HepG2 (cell line): Measurements from ENCODE around the gene GTF2IRD2.
"Not testable (repeated sequence)": the region's sequence is repeated elsewhere in the genome, so short reads cannot be mapped to it uniquely, and the experiment has no call there.

ENCODE experiments used
- FOXK1 ChIP-seq: sonication (generic); formaldehyde crosslinking; IDR thresholded peaks from 2 replicates; pipeline ENCODE4 v1.4.0; 2020; ENCODE audit warnings: low read depth, missing genetic modification reagents, borderline replicate concordance
- HNRNPK ChIP-seq: fragments of 200-400 bp; formaldehyde crosslinking; IDR thresholded peaks from 2 replicates; pipeline ENCODE4 v1.6.1; 2018; ENCODE audit warnings: low read length, low read depth, moderate library complexity, mild to moderate bottlenecking; ENCODE audit not compliant: poor library complexity, severe bottlenecking
- MXD4 ChIP-seq: IDR thresholded peaks from 2 replicates; pipeline ENCODE4 v1.6.1; 2016; ENCODE audit warnings: mild to moderate bottlenecking, missing biosample characterization, missing genetic modification reagents
- NCOA2 ChIP-seq: sonication (generic); formaldehyde crosslinking; IDR thresholded peaks from 2 replicates; pipeline ENCODE4 v1.8.0; 2022; ENCODE audit warnings: inconsistent platforms
- NFE2L1 ChIP-seq: sonication (generic); formaldehyde crosslinking; IDR thresholded peaks from 2 replicates; pipeline ENCODE4 v1.4.0; 2020; ENCODE audit warnings: missing genetic modification reagents, mild to moderate bottlenecking, borderline replicate concordance
- NFE2L2 ChIP-seq: fragments of 150-350 bp; IDR thresholded peaks from 2 replicates; pipeline ENCODE4 v1.6.1; 2014; ENCODE audit warnings: low read length
- NONO ChIP-seq, 2 experiments: fragments of 450-650 bp in 1 of 2; sonication (generic) in 1 of 2; formaldehyde crosslinking in 1 of 2; IDR thresholded peaks in 1 of 2; conservative IDR thresholded peaks in 1 of 2; 2 replicates each; pipeline versions ENCODE4 v1.6.1 to v1.8.0; 2017 to 2022; ENCODE audit warnings: mild to moderate bottlenecking in 1 of 2, missing genetic modification reagents in 1 of 2, moderate library complexity in 1 of 2
- PPARG ChIP-seq: conservative IDR thresholded peaks from 2 replicates; pipeline ENCODE4 v1.6.1; 2016; ENCODE audit warnings: missing biosample characterization, missing genetic modification reagents
- TBL1XR1 ChIP-seq: fragments of 150-350 bp; IDR thresholded peaks from 2 replicates; pipeline ENCODE4 v1.6.1; 2014; ENCODE audit warnings: borderline replicate concordance, low read length; ENCODE audit not compliant: partially characterized antibody
- TF ChIP-seq, protein P1 (sequence below): sonication (generic); formaldehyde crosslinking; IDR thresholded peaks from 2 replicates; pipeline ENCODE4 v1.4.0; 2020; ENCODE audit warnings: low read depth, missing genetic modification reagents
- TF ChIP-seq, protein P2 (sequence below), 2 experiments: IDR thresholded peaks; 2 replicates each; pipeline ENCODE4 v1.6.1; 2011 to 2012; ENCODE audit warnings: low read length in 2 of 2, borderline replicate concordance in 1 of 2, low read depth in 1 of 2, mild to moderate bottlenecking in 1 of 2, moderate library complexity in 1 of 2
- TF ChIP-seq, protein P3 (sequence below): sonication (generic); formaldehyde crosslinking; IDR thresholded peaks from 2 replicates; pipeline ENCODE4 v1.4.0; 2020; ENCODE audit warnings: missing genetic modification reagents

DNA sequence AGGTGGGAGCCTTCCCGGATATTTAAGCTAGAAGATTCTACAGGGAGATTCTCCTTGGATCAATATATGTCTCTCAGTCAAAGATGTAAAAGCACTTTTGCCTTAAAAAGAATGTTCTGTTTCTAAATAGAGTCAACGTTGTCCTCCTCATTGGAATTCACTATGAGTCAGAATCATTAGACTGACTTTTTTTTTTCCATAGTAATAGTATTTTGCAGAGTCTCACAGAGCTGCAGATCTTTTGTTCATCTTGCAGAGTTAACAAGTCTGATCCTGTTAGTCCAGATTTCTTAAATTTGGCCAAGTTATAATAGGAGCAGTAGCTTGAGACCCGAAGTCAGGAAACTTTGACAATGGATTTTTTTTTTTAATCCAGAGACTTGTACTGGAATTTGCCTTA lies 92.4 kb downstream of the GTF2IRD2 start:
- TF ChIP-seq NFE2L2; NCOA2; HNRNPK; TBL1XR1; NFE2L1 (CRISPR knock-in tag); PPARG (CRISPR knock-in tag); MXD4; NONO (IDR thresholded peaks at IDR 0.05); NONO (CRISPR knock-in tag; conservative IDR thresholded peaks at IDR 0.05); FOXK1: not testable (repeated sequence)
- TF ChIP-seq, protein P1, sequence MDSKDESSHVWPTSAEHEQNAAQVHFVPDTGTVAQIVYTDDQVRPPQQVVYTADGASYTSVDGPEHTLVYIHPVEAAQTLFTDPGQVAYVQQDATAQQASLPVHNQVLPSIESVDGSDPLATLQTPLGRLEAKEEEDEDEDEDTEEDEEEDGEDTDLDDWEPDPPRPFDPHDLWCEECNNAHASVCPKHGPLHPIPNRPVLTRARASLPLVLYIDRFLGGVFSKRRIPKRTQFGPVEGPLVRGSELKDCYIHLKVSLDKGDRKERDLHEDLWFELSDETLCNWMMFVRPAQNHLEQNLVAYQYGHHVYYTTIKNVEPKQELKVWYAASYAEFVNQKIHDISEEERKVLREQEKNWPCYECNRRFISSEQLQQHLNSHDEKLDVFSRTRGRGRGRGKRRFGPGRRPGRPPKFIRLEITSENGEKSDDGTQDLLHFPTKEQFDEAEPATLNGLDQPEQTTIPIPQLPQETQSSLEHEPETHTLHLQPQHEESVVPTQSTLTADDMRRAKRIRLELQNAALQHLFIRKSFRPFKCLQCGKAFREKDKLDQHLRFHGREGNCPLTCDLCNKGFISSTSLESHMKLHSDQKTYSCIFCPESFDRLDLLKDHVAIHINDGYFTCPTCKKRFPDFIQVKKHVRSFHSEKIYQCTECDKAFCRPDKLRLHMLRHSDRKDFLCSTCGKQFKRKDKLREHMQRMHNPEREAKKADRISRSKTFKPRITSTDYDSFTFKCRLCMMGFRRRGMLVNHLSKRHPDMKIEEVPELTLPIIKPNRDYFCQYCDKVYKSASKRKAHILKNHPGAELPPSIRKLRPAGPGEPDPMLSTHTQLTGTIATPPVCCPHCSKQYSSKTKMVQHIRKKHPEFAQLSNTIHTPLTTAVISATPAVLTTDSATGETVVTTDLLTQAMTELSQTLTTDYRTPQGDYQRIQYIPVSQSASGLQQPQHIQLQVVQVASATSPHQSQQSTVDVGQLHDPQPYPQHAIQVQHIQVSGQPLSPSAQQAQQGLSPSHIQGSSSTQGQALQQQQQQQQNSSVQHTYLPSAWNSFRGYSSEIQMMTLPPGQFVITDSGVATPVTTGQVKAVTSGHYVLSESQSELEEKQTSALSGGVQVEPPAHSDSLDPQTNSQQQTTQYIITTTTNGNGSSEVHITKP = not testable (repeated sequence)
- TF ChIP-seq, protein P2, sequence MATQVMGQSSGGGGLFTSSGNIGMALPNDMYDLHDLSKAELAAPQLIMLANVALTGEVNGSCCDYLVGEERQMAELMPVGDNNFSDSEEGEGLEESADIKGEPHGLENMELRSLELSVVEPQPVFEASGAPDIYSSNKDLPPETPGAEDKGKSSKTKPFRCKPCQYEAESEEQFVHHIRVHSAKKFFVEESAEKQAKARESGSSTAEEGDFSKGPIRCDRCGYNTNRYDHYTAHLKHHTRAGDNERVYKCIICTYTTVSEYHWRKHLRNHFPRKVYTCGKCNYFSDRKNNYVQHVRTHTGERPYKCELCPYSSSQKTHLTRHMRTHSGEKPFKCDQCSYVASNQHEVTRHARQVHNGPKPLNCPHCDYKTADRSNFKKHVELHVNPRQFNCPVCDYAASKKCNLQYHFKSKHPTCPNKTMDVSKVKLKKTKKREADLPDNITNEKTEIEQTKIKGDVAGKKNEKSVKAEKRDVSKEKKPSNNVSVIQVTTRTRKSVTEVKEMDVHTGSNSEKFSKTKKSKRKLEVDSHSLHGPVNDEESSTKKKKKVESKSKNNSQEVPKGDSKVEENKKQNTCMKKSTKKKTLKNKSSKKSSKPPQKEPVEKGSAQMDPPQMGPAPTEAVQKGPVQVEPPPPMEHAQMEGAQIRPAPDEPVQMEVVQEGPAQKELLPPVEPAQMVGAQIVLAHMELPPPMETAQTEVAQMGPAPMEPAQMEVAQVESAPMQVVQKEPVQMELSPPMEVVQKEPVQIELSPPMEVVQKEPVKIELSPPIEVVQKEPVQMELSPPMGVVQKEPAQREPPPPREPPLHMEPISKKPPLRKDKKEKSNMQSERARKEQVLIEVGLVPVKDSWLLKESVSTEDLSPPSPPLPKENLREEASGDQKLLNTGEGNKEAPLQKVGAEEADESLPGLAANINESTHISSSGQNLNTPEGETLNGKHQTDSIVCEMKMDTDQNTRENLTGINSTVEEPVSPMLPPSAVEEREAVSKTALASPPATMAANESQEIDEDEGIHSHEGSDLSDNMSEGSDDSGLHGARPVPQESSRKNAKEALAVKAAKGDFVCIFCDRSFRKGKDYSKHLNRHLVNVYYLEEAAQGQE (IDR thresholded peaks at IDR 0.05; ENCODE audit: borderline replicate concordance in 1 of 2, low read depth in 1 of 2, low read length in 2 of 2) = not testable (repeated sequence)
- TF ChIP-seq, protein P3, sequence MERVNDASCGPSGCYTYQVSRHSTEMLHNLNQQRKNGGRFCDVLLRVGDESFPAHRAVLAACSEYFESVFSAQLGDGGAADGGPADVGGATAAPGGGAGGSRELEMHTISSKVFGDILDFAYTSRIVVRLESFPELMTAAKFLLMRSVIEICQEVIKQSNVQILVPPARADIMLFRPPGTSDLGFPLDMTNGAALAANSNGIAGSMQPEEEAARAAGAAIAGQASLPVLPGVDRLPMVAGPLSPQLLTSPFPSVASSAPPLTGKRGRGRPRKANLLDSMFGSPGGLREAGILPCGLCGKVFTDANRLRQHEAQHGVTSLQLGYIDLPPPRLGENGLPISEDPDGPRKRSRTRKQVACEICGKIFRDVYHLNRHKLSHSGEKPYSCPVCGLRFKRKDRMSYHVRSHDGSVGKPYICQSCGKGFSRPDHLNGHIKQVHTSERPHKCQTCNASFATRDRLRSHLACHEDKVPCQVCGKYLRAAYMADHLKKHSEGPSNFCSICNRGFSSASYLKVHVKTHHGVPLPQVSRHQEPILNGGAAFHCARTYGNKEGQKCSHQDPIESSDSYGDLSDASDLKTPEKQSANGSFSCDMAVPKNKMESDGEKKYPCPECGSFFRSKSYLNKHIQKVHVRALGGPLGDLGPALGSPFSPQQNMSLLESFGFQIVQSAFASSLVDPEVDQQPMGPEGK (CRISPR knock-in tag) = not testable (repeated sequence)
